ENCODE measurements around the gene HDGFL1.

Gene HDGFL1

DNA sequence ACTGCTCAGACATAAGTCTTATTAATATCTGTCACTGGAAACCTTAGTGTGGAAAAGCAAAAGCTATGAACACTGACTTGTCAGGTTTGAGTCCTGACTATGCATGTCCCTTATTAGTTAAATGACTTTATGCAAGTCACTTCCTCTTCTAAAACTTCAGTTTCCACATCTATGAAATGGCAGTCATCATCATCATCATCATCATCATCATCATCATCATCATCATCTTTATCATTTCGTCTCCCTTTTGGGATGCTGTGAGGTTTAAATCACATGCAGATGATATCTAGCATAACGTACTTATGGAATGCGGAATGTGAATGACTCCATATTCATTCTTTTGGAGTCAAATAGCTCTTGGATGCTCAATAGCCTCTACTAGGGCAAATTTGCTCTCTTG lies 24.5 kb downstream of the HDGFL1 start:
- no peak for DNase-seq

DNA sequence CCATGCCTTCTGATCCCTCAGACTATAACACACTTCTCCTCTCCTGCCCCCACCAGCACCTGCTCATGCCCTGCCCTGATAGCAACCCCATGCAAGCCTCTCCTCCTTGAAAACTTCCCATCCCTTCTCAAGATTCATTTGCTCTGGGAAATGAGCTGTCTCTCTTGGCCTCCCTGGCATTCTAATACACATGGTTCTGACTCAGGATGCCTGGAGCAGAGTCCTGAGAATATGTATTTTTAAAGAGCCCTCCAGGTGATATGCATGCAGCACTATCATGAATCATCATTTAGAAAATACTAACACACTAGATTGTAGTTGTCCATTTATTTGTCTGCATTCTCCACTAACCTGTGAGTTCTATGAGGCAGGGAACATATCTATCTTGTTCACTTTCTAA lies 26.6 kb downstream of the HDGFL1 start:
- no peak for DNase-seq

DNA sequence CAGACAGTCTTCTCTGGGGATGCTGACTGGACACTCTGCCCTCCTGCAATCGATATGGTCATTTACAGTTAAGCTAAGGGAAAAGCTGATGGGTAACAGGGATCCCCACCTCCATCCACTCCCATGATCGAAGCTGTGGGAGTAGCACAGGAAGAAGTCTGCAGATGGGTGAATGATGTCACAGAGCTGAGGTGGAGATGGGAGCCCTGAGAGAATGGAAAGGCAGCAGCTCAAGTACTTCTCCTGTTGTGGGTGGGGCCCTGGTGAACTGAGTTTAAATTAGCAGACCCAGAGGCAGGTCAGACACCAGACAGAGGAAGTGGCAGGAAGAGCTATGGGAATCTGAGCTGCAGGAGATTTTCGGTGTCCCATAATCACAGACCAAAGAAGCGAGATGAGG lies 29.0 kb downstream of the HDGFL1 start:
- DNase-seq, result no peak

GRCh38 chr6:22600059-22600458 lies 30.7 kb downstream of the HDGFL1 start:
- DNase-seq, result no peak

GRCh38 chr6:22601984-22602383 lies 32.6 kb downstream of the HDGFL1 start:
- DNase-seq, result no peak

DNA sequence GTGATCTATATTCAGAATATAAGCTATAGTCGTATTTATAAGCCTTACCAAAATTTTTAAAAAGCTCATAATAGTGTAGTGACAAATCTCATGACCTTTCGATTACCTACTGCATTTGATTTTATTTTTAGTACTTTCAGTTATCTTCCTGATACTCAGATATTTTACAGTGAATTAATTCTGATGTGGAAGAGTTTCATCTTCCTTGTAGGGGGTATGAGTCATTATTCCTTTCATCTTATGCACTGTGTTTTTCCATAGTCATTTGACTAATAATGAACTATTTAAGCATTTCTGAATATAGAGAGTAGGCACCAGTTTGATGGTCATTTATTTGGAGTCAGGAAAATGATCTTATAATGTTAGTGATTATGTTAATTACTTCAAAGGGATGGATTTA lies 36.4 kb downstream of the HDGFL1 start:
- no peak for DNase-seq

- no peak for DNase-seq
Observed at GRCh38 chr6:22610127-22610526, 40.8 kb downstream of the HDGFL1 start.

- DNase-seq, result no peak
Observed at GRCh38 chr6:22612236-22612635, 42.9 kb downstream of the HDGFL1 start.

GRCh38 chr6:22613051-22613450 lies 43.7 kb downstream of the HDGFL1 start:
- no peak for DNase-seq

- no peak for DNase-seq
Observed at GRCh38 chr6:22613695-22614094, 44.3 kb downstream of the HDGFL1 start.

GRCh38 chr6:22614547-22614946 lies 45.2 kb downstream of the HDGFL1 start:
- no peak for DNase-seq

GRCh38 chr6:22621028-22621427 lies 51.7 kb downstream of the HDGFL1 start:
- no peak for DNase-seq

Data from DMS 273 treated with DMSO at 0.1 percent for 48 hours (cell line).